ENCODE results near the gene NTHL1.
A peak's percentile ranks its signal among the peaks of the same experiment; 100 is the strongest.

GRCh38 chr16:2005646-2006045 is 42.0 kb downstream of the NTHL1 start:
- TF ChIP-seq CTCF (IDR thresholded peaks at IDR 0.05) (peak; percentile 6; the same call in 1 of the 2 replicates), ZFX (IDR thresholded peaks at IDR 0.05; ENCODE audit: borderline replicate concordance) (no peak)
